Left ventricle myocardium superior (tissue), 1 donor: ENCODE measurements around the gene PRRG4. TPM values are rescaled to one million over a fixed set of nuclear protein-coding genes. Genes with fewer than 3 reads are reported as not detected.
"Not testable (repeated sequence)": the region's sequence is repeated elsewhere in the genome, so short reads cannot be mapped to it uniquely, and the experiment has no call there.

Experiments
- ATAC-seq: fragments of 200-7000 bp; cut with Tn5 transposase; one replicate; pipeline ENCODE4 v1.9.1; 2020; ENCODE audit warnings: mild to moderate bottlenecking, moderate library complexity
- DNase-seq: peaks from one replicate; pipeline ENCODE4 v3.0.0-alpha.2; 2020
- intact Hi-C: fragments of 100-400 bp; cut with micrococcal nuclease; formaldehyde crosslinking; loops from one replicate; pipeline ENCODE4 v1.11.0; 2022
- total RNA-seq: library from RNA; stranded (reverse); fragmentation: NEBNext Ultra II Directional; extraction: Animal tissue kit (Norgen Biotek cat#: 25700); gene quantifications from one replicate; pipeline ENCODE4 v1.2.1, GENCODE V29; 2021
- donor health status: DM: no; HTN: yes; CAD: no; lungs with severe emphysema.

PRRG4 gene
- total RNA-seq, 1 donor from 2014 or later: 0.62 TPM

GRCh38 chr11:32874132-32874531, 44.4 kb downstream of the PRRG4 start:
- no peak for DNase-seq
- intact Hi-C loops: no loop called here
- ATAC-seq: no peak

- ATAC-seq: no peak
- no peak for DNase-seq
- intact Hi-C loops: no loop called here
These were observed 51.6 kb downstream of the PRRG4 start for GRCh38 chr11:32881286-32881685.

- intact Hi-C loops: no loop called here
- DNase-seq (no peak), ATAC-seq (no peak)
These were observed 53.7 kb downstream of the PRRG4 start for GRCh38 chr11:32883421-32883820.

GRCh38 chr11:32884023-32884422, 54.3 kb downstream of the PRRG4 start:
- ATAC-seq: no peak
- intact Hi-C loops: no loop called here
- no peak for DNase-seq

- intact Hi-C loops: no loop called here
- ATAC-seq: no peak
- DNase-seq: no peak
These were observed 55.1 kb downstream of the PRRG4 start for GRCh38 chr11:32884770-32885384.

- DNase-seq (no peak), ATAC-seq (no peak)
- intact Hi-C loops: no loop called here
These were observed 55.8 kb downstream of the PRRG4 start for GRCh38 chr11:32885556-32885955.

- DNase-seq (no peak), ATAC-seq (no peak)
- intact Hi-C loops: no loop called here
These were observed 56.5 kb downstream of the PRRG4 start for GRCh38 chr11:32886180-32886579.

GRCh38 chr11:32887707-32888383, 58.1 kb downstream of the PRRG4 start:
- ATAC-seq, intact Hi-C loops, DNase-seq: not testable (repeated sequence)

- DNase-seq, ATAC-seq, intact Hi-C loops: not testable (repeated sequence)
These were observed 58.6 kb downstream of the PRRG4 start for GRCh38 chr11:32888384-32888710.

- DNase-seq (no peak), ATAC-seq (no peak)
- intact Hi-C loops: no loop called here
These were observed 59.1 kb downstream of the PRRG4 start for GRCh38 chr11:32888805-32889204.

GRCh38 chr11:32890843-32891656, 61.3 kb downstream of the PRRG4 start:
- ATAC-seq (no peak), DNase-seq (no peak)
- intact Hi-C loops: no loop called here

- no peak for DNase-seq
- intact Hi-C loops: no loop called here
- no peak for ATAC-seq
These were observed 62.1 kb downstream of the PRRG4 start for GRCh38 chr11:32891657-32892354.

GRCh38 chr11:32892355-32893092, 62.8 kb downstream of the PRRG4 start, which contains the start of gene QSER1:
QSER1 (plus strand) TSS chr11:32892811; CDS start chr11:32893126, 315 bp downstream.
- peak; percentile 84 for DNase-seq
- peak; percentile 92 for ATAC-seq
- intact Hi-C loops: no loop called here

GRCh38 chr11:32893093-32893342, 63.3 kb downstream of the PRRG4 start:
- ATAC-seq (no peak), DNase-seq (no peak)
- intact Hi-C loops: no loop called here

- DNase-seq (peak; percentile 67), ATAC-seq (peak; percentile 60)
- intact Hi-C loops: no loop called here
These were observed 63.8 kb downstream of the PRRG4 start for GRCh38 chr11:32893343-32894148.

- DNase-seq (no peak), ATAC-seq (peak; percentile 43)
- intact Hi-C loops: no loop called here
These were observed 64.6 kb downstream of the PRRG4 start for GRCh38 chr11:32894149-32894827.

- no peak for ATAC-seq
- DNase-seq: no peak
- intact Hi-C loops: no loop called here
These were observed 65.2 kb downstream of the PRRG4 start for GRCh38 chr11:32894921-32895320.

- DNase-seq (no peak), ATAC-seq (no peak)
- intact Hi-C loops: no loop called here
These were observed 65.7 kb downstream of the PRRG4 start for GRCh38 chr11:32895471-32895870.
